Measurements from ENCODE around the gene GABPB1. TPM values are rescaled to one million over a fixed set of nuclear protein-coding genes. Genes with fewer than 3 reads are reported as not detected.
A peak's percentile ranks its signal among the peaks of the same experiment; 100 is the strongest.

GABPB1 gene
- total RNA-seq, 1 experiment from 2014 or later = 35.3 TPM

DNA sequence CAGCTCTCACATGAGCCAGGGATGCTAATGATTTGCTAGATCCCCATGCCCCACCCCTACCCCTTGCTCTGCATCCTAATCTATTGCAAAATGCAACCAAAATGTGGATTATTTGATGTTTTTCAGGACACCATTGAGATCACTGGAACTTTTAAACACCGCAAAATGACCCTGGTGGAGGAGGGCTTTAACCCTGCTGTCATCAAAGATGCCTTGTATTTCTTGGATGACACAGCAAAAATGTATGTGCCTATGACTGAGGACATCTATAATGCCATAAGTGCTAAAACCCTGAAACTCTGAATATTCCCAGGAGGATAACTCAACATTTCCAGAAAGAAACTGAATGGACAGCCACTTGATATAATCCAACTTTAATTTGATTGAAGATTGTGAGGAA lies 119.2 kb downstream of the GABPB1 start:
- Histone ChIP-seq H3K4me1 (ENCODE audit: insufficient read depth, low read length, poor library complexity, severe bottlenecking) (peaks cover 5% of the 10 kb centered on the region), H3K27ac (ENCODE audit: low read depth, low read length, poor library complexity, severe bottlenecking) (no peak overlapping the region), H3K27me3 (replicated peaks; ENCODE audit: insufficient read depth, low read depth, low read length, poor library complexity) (no peaks in the 10 kb centered on the region), H3K9me3 (ENCODE audit: low read depth, low read length, poor library complexity, severe bottlenecking) (no peaks in the 10 kb centered on the region), H3K36me3 (ENCODE audit: insufficient read depth, low read length, poor library complexity, severe bottlenecking) (no peaks in the 10 kb centered on the region), H3K4me3 (ENCODE audit: low read depth, low read length, poor library complexity, severe bottlenecking) (no peak overlapping the region)
- intact Hi-C loops (cut with micrococcal nuclease; ENCODE audit: unreplicated experiment) = no loop called here
- BruUV-seq (replicated peaks) = no TSS peak
- CTCF ChIA-PET = no interaction called here
- no peak for TF ChIP-seq CTCF (conservative IDR thresholded peaks at IDR 0.05; ENCODE audit: low read depth, low read length)
- DNase-seq (ENCODE audit: low spot score) = no peak
- POLR2A ChIA-PET (ENCODE audit: low non-redundant PET) = no interaction called here

DNA sequence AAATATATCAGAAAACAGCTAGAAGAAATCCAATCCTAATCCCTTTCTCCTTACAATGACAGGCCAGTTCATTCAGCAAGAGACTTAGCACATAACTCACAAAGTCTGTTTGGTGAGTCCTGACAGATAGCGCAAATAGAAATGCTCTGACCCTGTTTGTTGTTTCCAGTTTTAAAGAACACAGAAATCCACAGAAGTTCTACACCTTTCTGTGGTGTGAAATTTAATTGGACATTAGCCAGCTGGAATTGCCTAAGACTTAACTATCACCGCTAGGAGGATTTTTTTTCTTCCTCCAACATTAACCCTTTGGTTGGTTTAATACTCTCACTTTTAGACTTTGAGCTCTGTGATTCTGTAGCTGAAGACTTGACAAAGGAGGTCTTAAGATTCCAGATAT lies 120.2 kb downstream of the GABPB1 start:
- Histone ChIP-seq H3K27me3 (replicated peaks; ENCODE audit: insufficient read depth, low read depth, low read length, poor library complexity) (no peaks in the 10 kb centered on the region), H3K9me3 (ENCODE audit: low read depth, low read length, poor library complexity, severe bottlenecking) (no peaks in the 10 kb centered on the region), H3K27ac (ENCODE audit: low read depth, low read length, poor library complexity, severe bottlenecking) (no peak overlapping the region), H3K4me3 (ENCODE audit: low read depth, low read length, poor library complexity, severe bottlenecking) (no peak overlapping the region), H3K4me1 (ENCODE audit: insufficient read depth, low read length, poor library complexity, severe bottlenecking) (peaks cover 5% of the 10 kb centered on the region), H3K36me3 (ENCODE audit: insufficient read depth, low read length, poor library complexity, severe bottlenecking) (no peaks in the 10 kb centered on the region)
- POLR2A ChIA-PET (ENCODE audit: low non-redundant PET) = interaction anchor here (0.6 kb wide), 1 partner anchor 1260 kb away, joined by 4 read pairs; no protein-coding TSS in a partner anchor
- CTCF ChIA-PET = no interaction called here
- TF ChIP-seq EZH2 (IDR thresholded peaks at IDR 0.05; ENCODE audit: borderline replicate concordance, low read depth, low read length, poor library complexity, severe bottlenecking) (no peak), CTCF (conservative IDR thresholded peaks at IDR 0.05; ENCODE audit: low read depth, low read length) (no peak; the same call in 1 of the 2 replicates)
- no TSS peak for BruUV-seq (replicated peaks)
- peak; percentile 37 for DNase-seq (ENCODE audit: low spot score)
- intact Hi-C loops (cut with micrococcal nuclease; ENCODE audit: unreplicated experiment) = no loop called here

- DNase-seq (ENCODE audit: low spot score) = no peak
- intact Hi-C loops (cut with micrococcal nuclease; ENCODE audit: unreplicated experiment) = no loop called here
- Histone ChIP-seq H3K27ac (ENCODE audit: low read depth, low read length, poor library complexity, severe bottlenecking) (no peak overlapping the region), H3K4me3 (ENCODE audit: low read depth, low read length, poor library complexity, severe bottlenecking) (no peak overlapping the region), H3K9me3 (ENCODE audit: low read depth, low read length, poor library complexity, severe bottlenecking) (no peaks in the 10 kb centered on the region), H3K36me3 (ENCODE audit: insufficient read depth, low read length, poor library complexity, severe bottlenecking) (no peaks in the 10 kb centered on the region), H3K4me1 (ENCODE audit: insufficient read depth, low read length, poor library complexity, severe bottlenecking) (peaks cover 5% of the 10 kb centered on the region), H3K27me3 (replicated peaks; ENCODE audit: insufficient read depth, low read depth, low read length, poor library complexity) (no peaks in the 10 kb centered on the region)
- TF ChIP-seq EZH2 (IDR thresholded peaks at IDR 0.05; ENCODE audit: borderline replicate concordance, low read depth, low read length, poor library complexity, severe bottlenecking) = no peak
- no peak for TF ChIP-seq CTCF (conservative IDR thresholded peaks at IDR 0.05; ENCODE audit: low read depth, low read length)
- no TSS peak for BruUV-seq (replicated peaks)
- CTCF ChIA-PET = no interaction called here
- POLR2A ChIA-PET (ENCODE audit: low non-redundant PET) = no interaction called here
Observed at GRCh38 chr15:50233192-50233736, 121.7 kb downstream of the GABPB1 start.
